ENCODE results near the gene FKBP7.

The FKBP7 gene

GRCh38 chr2:178506101-178506500 lies 27.7 kb upstream of the FKBP7 start:
- DNase-seq: no peak
- peaks cover 64% of the 10 kb centered on the region for H3K36me3 ChIP-seq (ENCODE audit: insufficient read depth, low read length)
- H3K27ac ChIP-seq (ENCODE audit: low read length): no peak overlapping the region
- TF ChIP-seq EZH2 (IDR thresholded peaks at IDR 0.05; ENCODE audit: borderline replicate concordance, low read depth, low read length, severe bottlenecking) (no peak), CTCF (IDR thresholded peaks at IDR 0.05; ENCODE audit: borderline replicate concordance, extremely low read depth, low read length, poor library complexity, severe bottlenecking) (no peak)
- H3K4me1 ChIP-seq (ENCODE audit: insufficient read depth, low read length): no peaks in the 10 kb centered on the region
- no peak overlapping the region for H3K4me2 ChIP-seq (ENCODE audit: insufficient read depth, low read length)
- H3K4me3 ChIP-seq (ENCODE audit: low read depth in 1 of 2, low read length in 2 of 2): no peak overlapping the region
- no peak overlapping the region for H3K9ac ChIP-seq (ENCODE audit: low read depth, low read length)
- H2AFZ ChIP-seq (ENCODE audit: low read depth, low read length): no peak overlapping the region
- no peak for ATAC-seq (ENCODE audit: insufficient read depth, low read depth)
- no peaks in the 10 kb centered on the region for H3K79me2 ChIP-seq (ENCODE audit: insufficient read depth, low read length)
- no peaks in the 10 kb centered on the region for H3K27me3 ChIP-seq (ENCODE audit: insufficient read depth, low read length, poor library complexity)
- H4K20me1 ChIP-seq (ENCODE audit: insufficient read depth, low read length): no peaks in the 10 kb centered on the region
- no peaks in the 10 kb centered on the region for H3K9me3 ChIP-seq (ENCODE audit: insufficient read depth, low read length, severe bottlenecking)

GRCh38 chr2:178502751-178503150 lies 24.4 kb upstream of the FKBP7 start:
- Histone ChIP-seq H3K36me3 (ENCODE audit: insufficient read depth, low read length) (peaks cover 77% of the 10 kb centered on the region), H3K27ac (ENCODE audit: low read length) (no peak overlapping the region)
- TF ChIP-seq EZH2 (IDR thresholded peaks at IDR 0.05; ENCODE audit: borderline replicate concordance, low read depth, low read length, severe bottlenecking): no peak
- no peak for TF ChIP-seq CTCF (IDR thresholded peaks at IDR 0.05; ENCODE audit: borderline replicate concordance, extremely low read depth, low read length, poor library complexity, severe bottlenecking)

GRCh38 chr2:178499640-178500039 lies 21.2 kb upstream of the FKBP7 start:
- H3K36me3 ChIP-seq (ENCODE audit: insufficient read depth, low read length): peaks cover 88% of the 10 kb centered on the region
- TF ChIP-seq CTCF (IDR thresholded peaks at IDR 0.05; ENCODE audit: borderline replicate concordance, extremely low read depth, low read length, poor library complexity, severe bottlenecking) (no peak), EZH2 (IDR thresholded peaks at IDR 0.05; ENCODE audit: borderline replicate concordance, low read depth, low read length, severe bottlenecking) (no peak)
- ATAC-seq (ENCODE audit: insufficient read depth, low read depth) (no peak), DNase-seq (no peak)
- no peaks in the 10 kb centered on the region for H3K27me3 ChIP-seq (ENCODE audit: insufficient read depth, low read length, poor library complexity)
- H3K4me1 ChIP-seq (ENCODE audit: insufficient read depth, low read length): no peaks in the 10 kb centered on the region
- H3K9me3 ChIP-seq (ENCODE audit: insufficient read depth, low read length, severe bottlenecking): no peaks in the 10 kb centered on the region
- H3K9ac ChIP-seq (ENCODE audit: low read depth, low read length): no peak overlapping the region
- no peaks in the 10 kb centered on the region for H4K20me1 ChIP-seq (ENCODE audit: insufficient read depth, low read length)
- H3K4me2 ChIP-seq (ENCODE audit: insufficient read depth, low read length): no peak overlapping the region
- no peak overlapping the region for H3K27ac ChIP-seq (ENCODE audit: low read length)
- H3K79me2 ChIP-seq (ENCODE audit: insufficient read depth, low read length): no peaks in the 10 kb centered on the region
- no peak overlapping the region for H3K4me3 ChIP-seq (ENCODE audit: low read depth in 1 of 2, low read length in 2 of 2)
- no peak overlapping the region for H2AFZ ChIP-seq (ENCODE audit: low read depth, low read length)

More at GRCh38 chr2:178502751-178503150, 24.4 kb upstream of the FKBP7 start:
- Histone ChIP-seq H3K4me2 (ENCODE audit: insufficient read depth, low read length) (no peak overlapping the region), H2AFZ (ENCODE audit: low read depth, low read length) (no peak overlapping the region), H3K27me3 (ENCODE audit: insufficient read depth, low read length, poor library complexity) (no peaks in the 10 kb centered on the region), H3K4me3 (ENCODE audit: low read depth in 1 of 2, low read length in 2 of 2) (no peak overlapping the region), H3K4me1 (ENCODE audit: insufficient read depth, low read length) (no peaks in the 10 kb centered on the region), H3K9me3 (ENCODE audit: insufficient read depth, low read length, severe bottlenecking) (no peaks in the 10 kb centered on the region), H4K20me1 (ENCODE audit: insufficient read depth, low read length) (no peaks in the 10 kb centered on the region), H3K9ac (ENCODE audit: low read depth, low read length) (no peak overlapping the region), H3K79me2 (ENCODE audit: insufficient read depth, low read length) (no peaks in the 10 kb centered on the region)
- DNase-seq (no peak), ATAC-seq (ENCODE audit: insufficient read depth, low read depth) (no peak)

- peaks cover 87% of the 10 kb centered on the region for H3K36me3 ChIP-seq (ENCODE audit: insufficient read depth, low read length)
- no peak for ATAC-seq (ENCODE audit: insufficient read depth, low read depth)
- no peak for DNase-seq
- no peaks in the 10 kb centered on the region for H3K27me3 ChIP-seq (ENCODE audit: insufficient read depth, low read length, poor library complexity)
- H3K4me1 ChIP-seq (ENCODE audit: insufficient read depth, low read length): no peaks in the 10 kb centered on the region
- no peak overlapping the region for H3K27ac ChIP-seq (ENCODE audit: low read length)
- no peak for TF ChIP-seq CTCF (IDR thresholded peaks at IDR 0.05; ENCODE audit: borderline replicate concordance, extremely low read depth, low read length, poor library complexity, severe bottlenecking)
- no peak for TF ChIP-seq EZH2 (IDR thresholded peaks at IDR 0.05; ENCODE audit: borderline replicate concordance, low read depth, low read length, severe bottlenecking)
- H3K79me2 ChIP-seq (ENCODE audit: insufficient read depth, low read length): no peaks in the 10 kb centered on the region
- H4K20me1 ChIP-seq (ENCODE audit: insufficient read depth, low read length): no peaks in the 10 kb centered on the region
- H3K4me3 ChIP-seq (ENCODE audit: low read depth in 1 of 2, low read length in 2 of 2): no peak overlapping the region
- H3K4me2 ChIP-seq (ENCODE audit: insufficient read depth, low read length): no peak overlapping the region
- no peak overlapping the region for H2AFZ ChIP-seq (ENCODE audit: low read depth, low read length)
- no peak overlapping the region for H3K9ac ChIP-seq (ENCODE audit: low read depth, low read length)
- no peaks in the 10 kb centered on the region for H3K9me3 ChIP-seq (ENCODE audit: insufficient read depth, low read length, severe bottlenecking)
Observed at GRCh38 chr2:178498137-178498536, 19.7 kb upstream of the FKBP7 start.

Measured in DND-41 (cell line).